SK-N-SH (cell line): ENCODE data around the gene SENP5.

Experiments used
- CTCF ChIP-seq: fragments of 200-600 bp; sonication (generic); IDR thresholded peaks from 2 replicates; pipeline ENCODE4 v1.6.1; 2017; ENCODE audit warnings: antibody characterized with exemption, mild to moderate bottlenecking, moderate library complexity
- EP300 ChIP-seq, 2 experiments: IDR thresholded peaks; 2 replicates each; pipeline versions ENCODE4 v1.4.0 to v1.6.1; 2012; ENCODE audit warnings: borderline replicate concordance in 1 of 2, low read depth in 1 of 2, low read length in 1 of 2
- MAX ChIP-seq: IDR thresholded peaks from 2 replicates; pipeline ENCODE4 v1.4.0; 2012; ENCODE audit warnings: low read depth
- MEF2A ChIP-seq: IDR thresholded peaks from 2 replicates; pipeline ENCODE4 v1.4.0; 2012; ENCODE audit warnings: low read depth, borderline replicate concordance
- NFIC ChIP-seq: IDR thresholded peaks from 2 replicates; pipeline ENCODE4 v1.4.0; 2012; ENCODE audit warnings: borderline replicate concordance

GRCh38 chr3:196920733-196921132 is 53.0 kb downstream of the SENP5 start:
- no peak for TF ChIP-seq EP300 (IDR thresholded peaks at IDR 0.05; ENCODE audit: borderline replicate concordance in 1 of 2, low read depth in 1 of 2, low read length in 1 of 2)
- TF ChIP-seq MAX: no peak
- no peak for TF ChIP-seq CTCF
- TF ChIP-seq MEF2A: no peak
- TF ChIP-seq NFIC: no peak
